A673 (cell line): Measurements from ENCODE around the gene NOP14. TPM values are rescaled to one million over a fixed set of nuclear protein-coding genes. Genes with fewer than 3 reads are reported as not detected.

Source experiments
- BruUV-seq: library from RNA; stranded (reverse); fragments of 400-500 nt; replicated peaks from 2 replicates; lab custom pipeline; 2021; lab: Mats Ljungman, UMichigan
- CTCF ChIA-PET: fragments of 300-600 bp; sonication (Branson Sonifier 250); formaldehyde crosslinking; loops from one replicate; lab custom pipeline; 2022; ENCODE audit warnings: antibody characterized with exemption; lab: Charles Lee
- POLR2A ChIA-PET: fragments of 300-600 bp; sonication (Branson Sonifier 250); formaldehyde crosslinking; loops from one replicate; lab custom pipeline; 2022; ENCODE audit warnings: antibody characterized with exemption; ENCODE audit not compliant: low non-redundant PET; lab: Charles Lee
- DNase-seq: peaks from one replicate; pipeline ENCODE4 v3.0.0-alpha.2; 2015; ENCODE audit warnings: low spot score
- H3K27ac ChIP-seq: fragments of 200-600 bp; sonication (generic); 2 replicates; pipeline ENCODE4 v1.5.1; 2016; ENCODE audit warnings: mixed run types, low read depth, mild to moderate bottlenecking, mixed read lengths, antibody characterized with exemption, low read length; ENCODE audit not compliant: poor library complexity, severe bottlenecking
- H3K27me3 ChIP-seq: fragments of 200-600 bp; sonication (generic); replicated peaks from 2 replicates; pipeline ENCODE4 v1.6.1; 2017; ENCODE audit warnings: mixed run types, low read depth, mild to moderate bottlenecking, mixed read lengths, antibody characterized with exemption, low read length; ENCODE audit not compliant: insufficient read depth, poor library complexity
- H3K36me3 ChIP-seq: fragments of 200-600 bp; sonication (generic); 2 replicates; pipeline ENCODE4 v1.6.1; 2016; ENCODE audit warnings: mixed run types, mild to moderate bottlenecking, mixed read lengths, antibody characterized with exemption, low read length; ENCODE audit not compliant: insufficient read depth, poor library complexity, severe bottlenecking
- H3K4me1 ChIP-seq: fragments of 200-600 bp; sonication (generic); 2 replicates; pipeline ENCODE4 v1.6.1; 2017; ENCODE audit warnings: mixed run types, mild to moderate bottlenecking, mixed read lengths, antibody characterized with exemption, low read length; ENCODE audit not compliant: insufficient read depth, poor library complexity, severe bottlenecking
- H3K4me3 ChIP-seq: fragments of 200-600 bp; sonication (generic); 2 replicates; pipeline ENCODE4 v1.5.1; 2016; ENCODE audit warnings: low read depth, mixed run types, mild to moderate bottlenecking, mixed read lengths, low read length; ENCODE audit not compliant: poor library complexity, severe bottlenecking
- H3K9me3 ChIP-seq: fragments of 200-600 bp; sonication (generic); 2 replicates; pipeline ENCODE4 v1.6.1; 2016; ENCODE audit warnings: mixed run types, low read depth, mild to moderate bottlenecking, mixed read lengths, antibody characterized with exemption, low read length; ENCODE audit not compliant: poor library complexity, severe bottlenecking
- EZH2 ChIP-seq: fragments of 200-600 bp; sonication (generic); IDR thresholded peaks from 2 replicates; pipeline ENCODE4 v1.6.1; 2017; ENCODE audit warnings: borderline replicate concordance, low read depth, mild to moderate bottlenecking, mixed read lengths, antibody characterized with exemption, low read length; ENCODE audit not compliant: poor library complexity, severe bottlenecking
- intact Hi-C: fragments of 100-400 bp; cut with micrococcal nuclease; formaldehyde crosslinking; loops from one replicate; pipeline ENCODE4 v1.10.0; 2022; ENCODE audit not compliant: unreplicated experiment
- total RNA-seq: library from RNA; stranded (reverse); gene quantifications from 2 replicates; pipeline ENCODE4 v1.2.3, GENCODE V29; 2021
- TF ChIP-seq, protein P1 (sequence below): fragments of 300-800, 200-600 bp; sonication (generic); conservative IDR thresholded peaks from 2 replicates; pipeline ENCODE4 v1.5.1; 2017; ENCODE audit warnings: low read depth, mild to moderate bottlenecking, antibody characterized with exemption, low read length, moderate library complexity, mixed read lengths

Gene NOP14
- total RNA-seq, 1 experiment from 2014 or later = 69.9 TPM

DNA sequence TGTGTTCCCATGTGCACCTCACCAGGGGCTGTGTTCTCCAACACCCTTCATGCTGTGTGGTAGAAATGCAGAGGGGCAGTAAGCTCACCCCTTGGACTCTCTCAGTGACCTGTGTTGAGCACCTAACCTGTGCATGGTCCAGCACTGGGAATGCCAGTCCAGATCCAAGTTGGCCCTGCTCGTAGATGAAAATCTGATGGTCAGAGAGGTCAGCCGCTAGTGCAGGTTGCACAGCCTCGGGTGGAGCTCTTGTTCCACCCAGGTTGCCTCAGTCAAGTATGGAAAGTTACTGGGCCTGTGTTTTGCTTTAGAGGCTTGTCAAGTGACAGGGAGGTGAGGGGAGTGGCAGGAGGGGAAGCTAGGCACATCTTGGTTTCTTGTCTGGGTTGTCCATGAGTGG, 51.3 kb downstream of the NOP14 start:
- H3K27ac ChIP-seq = no peak overlapping the region
- H3K4me3 ChIP-seq = no peak overlapping the region
- intact Hi-C loops = no loop called here
- POLR2A ChIA-PET = no interaction called here
- H3K9me3 ChIP-seq = no peaks in the 10 kb centered on the region
- no peak for TF ChIP-seq EZH2
- H3K4me1 ChIP-seq = no peaks in the 10 kb centered on the region
- no TSS peak for BruUV-seq
- no peak for DNase-seq
- CTCF ChIA-PET = no interaction called here
- peaks cover 49% of the 10 kb centered on the region for H3K36me3 ChIP-seq
- H3K27me3 ChIP-seq = no peaks in the 10 kb centered on the region

DNA sequence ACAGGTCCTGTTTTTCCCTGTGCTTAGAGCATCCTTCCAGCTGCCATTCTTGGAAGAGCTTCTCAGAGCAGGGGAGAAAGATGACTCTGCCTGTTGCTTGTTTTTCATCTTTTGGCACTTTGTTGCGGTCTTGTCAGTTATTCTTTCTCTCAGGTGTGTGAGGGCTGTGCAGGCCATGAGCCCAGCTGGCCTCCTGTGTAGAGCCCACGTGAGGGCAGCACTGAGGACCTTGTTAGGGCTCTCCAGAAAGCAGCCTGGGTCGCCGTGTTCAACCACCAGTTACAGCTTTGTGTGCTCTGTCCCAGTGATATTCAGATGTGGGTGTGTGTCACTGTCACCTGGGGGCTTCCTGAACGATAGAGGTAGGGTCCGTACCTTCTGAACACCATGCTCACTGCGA, 52.8 kb downstream of the NOP14 start:
- H3K27me3 ChIP-seq = no peaks in the 10 kb centered on the region
- peaks cover 53% of the 10 kb centered on the region for H3K36me3 ChIP-seq
- TF ChIP-seq, protein P1, sequence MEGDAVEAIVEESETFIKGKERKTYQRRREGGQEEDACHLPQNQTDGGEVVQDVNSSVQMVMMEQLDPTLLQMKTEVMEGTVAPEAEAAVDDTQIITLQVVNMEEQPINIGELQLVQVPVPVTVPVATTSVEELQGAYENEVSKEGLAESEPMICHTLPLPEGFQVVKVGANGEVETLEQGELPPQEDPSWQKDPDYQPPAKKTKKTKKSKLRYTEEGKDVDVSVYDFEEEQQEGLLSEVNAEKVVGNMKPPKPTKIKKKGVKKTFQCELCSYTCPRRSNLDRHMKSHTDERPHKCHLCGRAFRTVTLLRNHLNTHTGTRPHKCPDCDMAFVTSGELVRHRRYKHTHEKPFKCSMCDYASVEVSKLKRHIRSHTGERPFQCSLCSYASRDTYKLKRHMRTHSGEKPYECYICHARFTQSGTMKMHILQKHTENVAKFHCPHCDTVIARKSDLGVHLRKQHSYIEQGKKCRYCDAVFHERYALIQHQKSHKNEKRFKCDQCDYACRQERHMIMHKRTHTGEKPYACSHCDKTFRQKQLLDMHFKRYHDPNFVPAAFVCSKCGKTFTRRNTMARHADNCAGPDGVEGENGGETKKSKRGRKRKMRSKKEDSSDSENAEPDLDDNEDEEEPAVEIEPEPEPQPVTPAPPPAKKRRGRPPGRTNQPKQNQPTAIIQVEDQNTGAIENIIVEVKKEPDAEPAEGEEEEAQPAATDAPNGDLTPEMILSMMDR = 0 out of 2 replicates have a peak, but pooled peaks have one; percentile 16
- TF ChIP-seq EZH2 = no peak
- no peaks in the 10 kb centered on the region for H3K4me1 ChIP-seq
- no peak overlapping the region for H3K4me3 ChIP-seq
- BruUV-seq = no TSS peak
- DNase-seq = no peak
- POLR2A ChIA-PET = no interaction called here
- intact Hi-C loops = no loop called here
- CTCF ChIA-PET = interaction anchor here (0.5 kb wide), 1 partner anchor 146 kb away, joined by 4 read pairs; no protein-coding TSS in a partner anchor
- H3K27ac ChIP-seq = no peak overlapping the region
- no peaks in the 10 kb centered on the region for H3K9me3 ChIP-seq

DNA sequence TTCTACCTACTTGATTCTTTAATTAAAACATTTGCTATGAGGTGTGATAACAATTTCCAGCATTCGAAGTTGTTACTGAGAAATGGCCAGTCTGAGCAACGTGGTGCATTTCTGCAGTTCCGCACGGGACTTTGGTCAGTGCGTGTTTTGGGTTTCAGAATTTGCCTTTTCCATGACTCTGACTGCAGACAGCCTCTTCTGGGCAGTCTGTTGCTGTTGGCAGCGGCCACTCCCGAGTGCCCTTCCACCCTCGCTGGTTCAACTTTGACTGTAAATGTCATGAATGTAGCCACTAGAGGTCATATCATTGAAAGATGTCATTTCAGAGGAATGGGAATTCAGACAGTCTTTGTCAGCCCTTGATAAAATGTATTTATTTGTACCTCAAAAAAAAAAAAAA, 53.6 kb downstream of the NOP14 start:
- CTCF ChIA-PET = no interaction called here

More for the DNA sequence above, 53.6 kb downstream of the NOP14 start:
- no peak for DNase-seq
- H3K27ac ChIP-seq = no peak overlapping the region
- no TSS peak for BruUV-seq
- H3K9me3 ChIP-seq = no peaks in the 10 kb centered on the region
- POLR2A ChIA-PET = no interaction called here
- H3K36me3 ChIP-seq = peaks cover 55% of the 10 kb centered on the region
- no peak for TF ChIP-seq EZH2
- TF ChIP-seq, protein P1 = no peak
- intact Hi-C loops = no loop called here
- H3K4me1 ChIP-seq = no peaks in the 10 kb centered on the region
- no peak overlapping the region for H3K4me3 ChIP-seq
- H3K27me3 ChIP-seq = no peaks in the 10 kb centered on the region
